Measurements from ENCODE around the gene PRKAR2B.

PRKAR2B gene

GRCh38 chr7:107196834-107197610 lies 152.5 kb downstream of the PRKAR2B start:
- no peaks in the 10 kb centered on the region for H3K9me3 ChIP-seq (ENCODE audit: control insufficient read depth in 1 of 2, low read length in 2 of 2)
- no peak overlapping the region for H3K27ac ChIP-seq (ENCODE audit: low read depth, low read length)
- H3K9ac ChIP-seq (ENCODE audit: low read depth in 1 of 2, low read length in 2 of 2), result no peak overlapping the region
- H3K4me3 ChIP-seq (ENCODE audit: low read depth in 1 of 2, low read length in 2 of 2), result no peak overlapping the region
- H3K27me3 ChIP-seq (ENCODE audit: control insufficient read depth in 1 of 2, insufficient read depth in 2 of 2, low read length in 2 of 2), result no peaks in the 10 kb centered on the region
- no peaks in the 10 kb centered on the region for H3K4me1 ChIP-seq (ENCODE audit: control insufficient read depth in 1 of 2, insufficient read depth in 2 of 2, low read length in 2 of 2)
- peaks cover 34 to 85% of the 10 kb centered on the region in 2 donors for H3K36me3 ChIP-seq (ENCODE audit: control insufficient read depth in 1 of 2, insufficient read depth in 2 of 2, low read length in 2 of 2)

GRCh38 chr7:107201795-107202450 lies 157.4 kb downstream of the PRKAR2B start:
- no peak overlapping the region for H3K4me3 ChIP-seq (ENCODE audit: low read depth in 1 of 2, low read length in 2 of 2)
- no peak overlapping the region for H3K27ac ChIP-seq (ENCODE audit: low read depth, low read length)
- H3K4me1 ChIP-seq (ENCODE audit: control insufficient read depth in 1 of 2, insufficient read depth in 2 of 2, low read length in 2 of 2), result no peaks in the 10 kb centered on the region
- H3K9me3 ChIP-seq (ENCODE audit: control insufficient read depth in 1 of 2, low read length in 2 of 2), result no peaks in the 10 kb centered on the region
- peaks cover 46 to 83% of the 10 kb centered on the region in 2 donors for H3K36me3 ChIP-seq (ENCODE audit: control insufficient read depth in 1 of 2, insufficient read depth in 2 of 2, low read length in 2 of 2)
- no peaks in the 10 kb centered on the region for H3K27me3 ChIP-seq (ENCODE audit: control insufficient read depth in 1 of 2, insufficient read depth in 2 of 2, low read length in 2 of 2)
- H3K9ac ChIP-seq (ENCODE audit: low read depth in 1 of 2, low read length in 2 of 2), result no peak overlapping the region

GRCh38 chr7:107203607-107204006 lies 159.1 kb downstream of the PRKAR2B start:
- Histone ChIP-seq H3K27ac (ENCODE audit: low read depth, low read length) (no peak overlapping the region), H3K4me3 (ENCODE audit: low read depth in 1 of 2, low read length in 2 of 2) (no peak overlapping the region), H3K9me3 (ENCODE audit: control insufficient read depth in 1 of 2, low read length in 2 of 2) (no peaks in the 10 kb centered on the region), H3K36me3 (ENCODE audit: control insufficient read depth in 1 of 2, insufficient read depth in 2 of 2, low read length in 2 of 2) (peaks cover 45 to 81% of the 10 kb centered on the region in 2 donors), H3K27me3 (ENCODE audit: control insufficient read depth in 1 of 2, insufficient read depth in 2 of 2, low read length in 2 of 2) (no peaks in the 10 kb centered on the region), H3K9ac (ENCODE audit: low read depth in 1 of 2, low read length in 2 of 2) (no peak overlapping the region), H3K4me1 (ENCODE audit: control insufficient read depth in 1 of 2, insufficient read depth in 2 of 2, low read length in 2 of 2) (no peaks in the 10 kb centered on the region)

- H3K9me3 ChIP-seq (ENCODE audit: control insufficient read depth in 1 of 2, low read length in 2 of 2), result no peaks in the 10 kb centered on the region
- no peaks in the 10 kb centered on the region for H3K27me3 ChIP-seq (ENCODE audit: control insufficient read depth in 1 of 2, insufficient read depth in 2 of 2, low read length in 2 of 2)
- H3K4me3 ChIP-seq (ENCODE audit: low read depth in 1 of 2, low read length in 2 of 2), result no peak overlapping the region
- H3K27ac ChIP-seq (ENCODE audit: low read depth, low read length), result no peak overlapping the region
- H3K36me3 ChIP-seq (ENCODE audit: control insufficient read depth in 1 of 2, insufficient read depth in 2 of 2, low read length in 2 of 2), result peaks cover 48 to 77% of the 10 kb centered on the region in 2 donors
- H3K9ac ChIP-seq (ENCODE audit: low read depth in 1 of 2, low read length in 2 of 2), result no peak overlapping the region
- H3K4me1 ChIP-seq (ENCODE audit: control insufficient read depth in 1 of 2, insufficient read depth in 2 of 2, low read length in 2 of 2), result no peaks in the 10 kb centered on the region
Measured at GRCh38 chr7:107206136-107206535, 161.6 kb downstream of the PRKAR2B start.

GRCh38 chr7:107206706-107207105 lies 162.2 kb downstream of the PRKAR2B start:
- H3K9me3 ChIP-seq (ENCODE audit: control insufficient read depth in 1 of 2, low read length in 2 of 2), result no peaks in the 10 kb centered on the region
- no peak overlapping the region for H3K27ac ChIP-seq (ENCODE audit: low read depth, low read length)
- peaks cover 43 to 72% of the 10 kb centered on the region in 2 donors for H3K36me3 ChIP-seq (ENCODE audit: control insufficient read depth in 1 of 2, insufficient read depth in 2 of 2, low read length in 2 of 2)
- no peaks in the 10 kb centered on the region for H3K27me3 ChIP-seq (ENCODE audit: control insufficient read depth in 1 of 2, insufficient read depth in 2 of 2, low read length in 2 of 2)
- H3K4me1 ChIP-seq (ENCODE audit: control insufficient read depth in 1 of 2, insufficient read depth in 2 of 2, low read length in 2 of 2), result no peaks in the 10 kb centered on the region
- H3K9ac ChIP-seq (ENCODE audit: low read depth in 1 of 2, low read length in 2 of 2), result no peak overlapping the region
- H3K4me3 ChIP-seq (ENCODE audit: low read depth in 1 of 2, low read length in 2 of 2), result no peak overlapping the region

- Histone ChIP-seq H3K27ac (ENCODE audit: low read depth, low read length) (no peak overlapping the region), H3K27me3 (ENCODE audit: control insufficient read depth in 1 of 2, insufficient read depth in 2 of 2, low read length in 2 of 2) (no peaks in the 10 kb centered on the region), H3K4me3 (ENCODE audit: low read depth in 1 of 2, low read length in 2 of 2) (no peak overlapping the region), H3K9ac (ENCODE audit: low read depth in 1 of 2, low read length in 2 of 2) (no peak overlapping the region), H3K36me3 (ENCODE audit: control insufficient read depth in 1 of 2, insufficient read depth in 2 of 2, low read length in 2 of 2) (peaks cover 37 to 65% of the 10 kb centered on the region in 2 donors), H3K4me1 (ENCODE audit: control insufficient read depth in 1 of 2, insufficient read depth in 2 of 2, low read length in 2 of 2) (no peaks in the 10 kb centered on the region), H3K9me3 (ENCODE audit: control insufficient read depth in 1 of 2, low read length in 2 of 2) (no peaks in the 10 kb centered on the region)
Measured at GRCh38 chr7:107207459-107207858, 163.0 kb downstream of the PRKAR2B start.

- Histone ChIP-seq H3K4me3 (ENCODE audit: low read depth in 1 of 2, low read length in 2 of 2) (no peak overlapping the region), H3K4me1 (ENCODE audit: control insufficient read depth in 1 of 2, insufficient read depth in 2 of 2, low read length in 2 of 2) (no peaks in the 10 kb centered on the region), H3K9ac (ENCODE audit: low read depth in 1 of 2, low read length in 2 of 2) (no peak overlapping the region), H3K27me3 (ENCODE audit: control insufficient read depth in 1 of 2, insufficient read depth in 2 of 2, low read length in 2 of 2) (no peaks in the 10 kb centered on the region), H3K27ac (ENCODE audit: low read depth, low read length) (no peak overlapping the region), H3K36me3 (ENCODE audit: control insufficient read depth in 1 of 2, insufficient read depth in 2 of 2, low read length in 2 of 2) (peaks cover 34 to 59% of the 10 kb centered on the region in 2 donors), H3K9me3 (ENCODE audit: control insufficient read depth in 1 of 2, low read length in 2 of 2) (no peaks in the 10 kb centered on the region)
Measured at GRCh38 chr7:107208024-107208521, 163.6 kb downstream of the PRKAR2B start.

GRCh38 chr7:107208563-107208962 lies 164.1 kb downstream of the PRKAR2B start:
- Histone ChIP-seq H3K36me3 (ENCODE audit: control insufficient read depth in 1 of 2, insufficient read depth in 2 of 2, low read length in 2 of 2) (peaks cover 31 to 54% of the 10 kb centered on the region in 2 donors), H3K27ac (ENCODE audit: low read depth, low read length) (no peak overlapping the region), H3K9me3 (ENCODE audit: control insufficient read depth in 1 of 2, low read length in 2 of 2) (no peaks in the 10 kb centered on the region), H3K27me3 (ENCODE audit: control insufficient read depth in 1 of 2, insufficient read depth in 2 of 2, low read length in 2 of 2) (no peaks in the 10 kb centered on the region), H3K9ac (ENCODE audit: low read depth in 1 of 2, low read length in 2 of 2) (no peak overlapping the region), H3K4me3 (ENCODE audit: low read depth in 1 of 2, low read length in 2 of 2) (no peak overlapping the region), H3K4me1 (ENCODE audit: control insufficient read depth in 1 of 2, insufficient read depth in 2 of 2, low read length in 2 of 2) (no peaks in the 10 kb centered on the region)

GRCh38 chr7:107209565-107209964 lies 165.1 kb downstream of the PRKAR2B start:
- no peak overlapping the region for H3K9ac ChIP-seq (ENCODE audit: low read depth in 1 of 2, low read length in 2 of 2)
- no peaks in the 10 kb centered on the region for H3K27me3 ChIP-seq (ENCODE audit: control insufficient read depth in 1 of 2, insufficient read depth in 2 of 2, low read length in 2 of 2)
- H3K9me3 ChIP-seq (ENCODE audit: control insufficient read depth in 1 of 2, low read length in 2 of 2), result no peaks in the 10 kb centered on the region
- H3K4me3 ChIP-seq (ENCODE audit: low read depth in 1 of 2, low read length in 2 of 2), result no peak overlapping the region
- no peaks in the 10 kb centered on the region for H3K4me1 ChIP-seq (ENCODE audit: control insufficient read depth in 1 of 2, insufficient read depth in 2 of 2, low read length in 2 of 2)
- no peak overlapping the region for H3K27ac ChIP-seq (ENCODE audit: low read depth, low read length)
- H3K36me3 ChIP-seq (ENCODE audit: control insufficient read depth in 1 of 2, insufficient read depth in 2 of 2, low read length in 2 of 2), result peaks cover 26 to 45% of the 10 kb centered on the region in 2 donors

- no peaks in the 10 kb centered on the region for H3K27me3 ChIP-seq (ENCODE audit: control insufficient read depth in 1 of 2, insufficient read depth in 2 of 2, low read length in 2 of 2)
- no peaks in the 10 kb centered on the region for H3K9me3 ChIP-seq (ENCODE audit: control insufficient read depth in 1 of 2, low read length in 2 of 2)
- H3K36me3 ChIP-seq (ENCODE audit: control insufficient read depth in 1 of 2, insufficient read depth in 2 of 2, low read length in 2 of 2), result peaks cover 18 to 36% of the 10 kb centered on the region in 2 donors
- no peak overlapping the region for H3K9ac ChIP-seq (ENCODE audit: low read depth in 1 of 2, low read length in 2 of 2)
- H3K4me3 ChIP-seq (ENCODE audit: low read depth in 1 of 2, low read length in 2 of 2), result no peak overlapping the region
- H3K4me1 ChIP-seq (ENCODE audit: control insufficient read depth in 1 of 2, insufficient read depth in 2 of 2, low read length in 2 of 2), result no peaks in the 10 kb centered on the region
- no peak overlapping the region for H3K27ac ChIP-seq (ENCODE audit: low read depth, low read length)
Measured at GRCh38 chr7:107210400-107210799, 165.9 kb downstream of the PRKAR2B start.
